ENCODE results near the gene HS3ST5.
"Not testable (repeated sequence)": the region's sequence is repeated elsewhere in the genome, so short reads cannot be mapped to it uniquely, and the experiment has no call there.

DNA sequence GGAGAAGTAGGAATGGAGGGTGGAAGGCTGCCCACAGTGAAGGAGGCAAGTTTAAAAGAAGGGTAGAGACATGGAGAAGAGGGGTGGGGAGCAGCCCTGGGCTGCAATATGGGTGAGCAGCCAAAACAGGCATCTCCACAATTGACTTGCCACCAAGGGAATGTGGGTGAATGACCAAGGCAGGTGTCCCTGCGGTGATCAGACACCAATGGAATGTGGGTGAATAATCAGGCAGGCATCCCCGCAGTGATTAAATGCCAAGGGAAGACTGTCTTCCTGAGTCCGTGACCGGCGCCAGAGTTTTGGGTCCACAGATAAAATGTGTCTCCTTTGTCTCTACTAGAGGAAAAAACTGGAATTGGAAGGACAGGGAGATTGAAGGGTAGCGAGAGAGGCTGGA lies 325.7 kb downstream of the HS3ST5 start:
- TF ChIP-seq, protein P1, sequence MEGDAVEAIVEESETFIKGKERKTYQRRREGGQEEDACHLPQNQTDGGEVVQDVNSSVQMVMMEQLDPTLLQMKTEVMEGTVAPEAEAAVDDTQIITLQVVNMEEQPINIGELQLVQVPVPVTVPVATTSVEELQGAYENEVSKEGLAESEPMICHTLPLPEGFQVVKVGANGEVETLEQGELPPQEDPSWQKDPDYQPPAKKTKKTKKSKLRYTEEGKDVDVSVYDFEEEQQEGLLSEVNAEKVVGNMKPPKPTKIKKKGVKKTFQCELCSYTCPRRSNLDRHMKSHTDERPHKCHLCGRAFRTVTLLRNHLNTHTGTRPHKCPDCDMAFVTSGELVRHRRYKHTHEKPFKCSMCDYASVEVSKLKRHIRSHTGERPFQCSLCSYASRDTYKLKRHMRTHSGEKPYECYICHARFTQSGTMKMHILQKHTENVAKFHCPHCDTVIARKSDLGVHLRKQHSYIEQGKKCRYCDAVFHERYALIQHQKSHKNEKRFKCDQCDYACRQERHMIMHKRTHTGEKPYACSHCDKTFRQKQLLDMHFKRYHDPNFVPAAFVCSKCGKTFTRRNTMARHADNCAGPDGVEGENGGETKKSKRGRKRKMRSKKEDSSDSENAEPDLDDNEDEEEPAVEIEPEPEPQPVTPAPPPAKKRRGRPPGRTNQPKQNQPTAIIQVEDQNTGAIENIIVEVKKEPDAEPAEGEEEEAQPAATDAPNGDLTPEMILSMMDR (IDR thresholded peaks at IDR 0.05; ENCODE audit: insufficient read depth, low read length, poor library complexity, severe bottlenecking): not testable (repeated sequence)
- not testable (repeated sequence) for TF ChIP-seq EZH2phosphoT487 (conservative IDR thresholded peaks at IDR 0.05; ENCODE audit: low read length)

Data from SU-DHL-6 (cell line).